Bone marrow (tissue), 2 donors: Measurements from ENCODE around the gene SNRNP70.

Experiments
- DNase-seq, 2 donors: peaks; one replicate each; lab custom pipeline; 2025; lab: John Stamatoyannopoulos, UW

Gene SNRNP70

DNA sequence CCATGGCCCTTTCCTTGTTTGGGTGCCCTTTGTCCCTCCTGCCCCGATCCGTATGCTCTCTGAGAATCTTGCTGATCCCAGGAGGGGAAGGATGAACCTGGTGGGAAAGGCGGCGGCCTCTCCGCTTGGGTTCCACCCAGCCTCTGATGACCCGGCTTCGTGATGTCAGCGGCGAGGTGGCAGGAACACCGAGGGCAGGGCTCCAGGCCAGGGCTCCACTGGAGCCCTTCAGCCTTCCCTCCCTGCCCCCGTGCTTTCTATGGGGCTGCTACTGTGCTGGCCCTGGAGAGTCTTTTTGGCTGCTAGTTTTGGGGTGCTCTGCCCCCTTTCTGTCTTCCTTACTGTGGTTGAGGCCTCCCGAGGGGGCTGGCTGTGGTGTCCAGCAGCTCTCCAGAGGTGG lies 17.1 kb downstream of the SNRNP70 start:
- no peak for DNase-seq

DNA sequence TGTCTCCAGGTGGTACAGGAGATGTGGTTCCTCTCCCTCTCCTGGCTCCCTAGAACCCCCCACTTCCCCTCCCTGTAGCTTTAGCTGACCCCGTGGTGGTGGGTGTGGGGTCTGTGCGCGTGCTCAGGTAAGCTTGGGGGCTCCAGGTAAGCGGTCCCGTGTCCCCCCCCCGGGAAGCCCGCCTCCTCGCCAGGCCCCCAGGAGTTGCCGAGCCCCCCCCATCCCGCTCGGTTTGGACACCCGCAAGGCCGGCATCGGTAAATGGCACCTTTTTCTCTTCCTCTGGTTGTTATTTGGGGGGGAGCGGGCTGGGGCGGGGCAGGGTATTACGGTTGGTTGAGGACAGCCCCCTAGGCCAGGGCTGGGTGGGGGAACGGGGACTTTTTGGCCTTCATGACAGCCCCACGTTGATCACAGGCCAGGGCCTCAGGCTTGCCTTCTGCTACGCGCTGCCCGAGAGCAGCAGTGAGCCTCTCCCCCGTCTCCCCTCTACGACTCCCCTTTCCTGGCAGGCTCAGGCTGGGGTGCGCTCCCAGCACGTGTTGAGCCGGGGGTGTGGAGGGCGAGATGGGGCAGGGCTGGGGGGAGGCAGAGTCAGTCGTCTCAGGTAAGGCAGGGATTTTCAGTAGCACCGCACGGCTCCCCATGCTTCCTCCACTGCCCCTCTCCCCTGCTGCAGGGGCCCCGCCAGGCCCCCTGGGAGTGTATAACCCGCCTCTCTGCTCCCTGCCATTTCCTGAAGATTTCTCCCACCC lies 18.3 kb downstream of the SNRNP70 start:
- DNase-seq, result no peak

DNA sequence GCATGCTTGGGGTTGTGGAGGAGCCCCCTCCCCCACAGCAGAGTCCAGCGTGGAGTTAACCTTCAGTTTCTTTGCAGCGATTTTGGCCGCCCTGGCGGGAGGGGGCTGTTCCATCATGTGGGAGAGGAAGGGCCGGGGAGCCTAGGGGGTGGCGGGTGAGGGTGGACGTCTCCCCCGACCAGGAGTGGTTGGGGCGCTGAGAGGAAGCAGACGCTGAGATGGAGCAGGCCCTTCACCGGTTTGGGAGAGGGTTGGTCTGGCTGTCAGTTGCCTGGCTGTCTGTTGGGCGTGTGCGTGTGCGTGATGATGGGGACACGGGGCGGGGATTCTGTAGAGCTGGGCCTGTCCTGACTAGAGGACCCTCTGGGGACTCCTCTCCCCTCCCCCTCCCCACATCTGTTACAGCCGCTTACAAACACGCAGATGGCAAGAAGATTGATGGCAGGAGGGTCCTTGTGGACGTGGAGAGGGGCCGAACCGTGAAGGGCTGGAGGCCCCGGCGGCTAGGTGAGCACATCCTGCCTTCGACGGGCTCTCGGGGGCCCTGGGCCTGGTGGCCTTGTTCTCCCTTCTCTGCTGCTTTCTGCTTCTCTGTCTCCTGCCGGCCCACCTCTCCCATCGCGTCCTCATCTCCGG lies 19.1 kb downstream of the SNRNP70 start:
- no peak for DNase-seq

DNA sequence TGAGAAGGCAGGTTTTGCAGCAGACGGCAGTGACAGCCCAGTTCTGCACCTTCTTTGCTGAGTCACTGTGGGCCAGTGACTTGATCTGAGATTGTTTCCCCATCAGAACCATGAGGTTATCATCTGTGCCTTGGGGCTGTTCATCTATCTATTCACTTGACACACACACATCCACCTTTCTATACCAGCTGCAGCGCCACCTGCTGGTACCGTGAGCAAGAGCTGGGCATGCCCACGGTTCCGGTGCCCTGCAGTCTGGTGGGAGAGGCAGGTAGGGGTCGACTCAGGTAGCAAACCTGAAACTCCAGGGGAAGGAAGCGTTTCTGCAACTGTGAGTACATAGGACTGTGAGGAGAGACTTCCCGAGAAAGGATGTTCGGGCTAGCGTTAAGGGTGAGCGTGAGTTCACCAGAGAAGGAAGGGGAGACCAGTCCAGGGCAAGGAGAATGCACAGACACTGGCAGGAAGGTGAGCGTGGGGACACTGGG lies 21.4 kb downstream of the SNRNP70 start:
- DNase-seq, result peak; percentile 11 to 19

DNA sequence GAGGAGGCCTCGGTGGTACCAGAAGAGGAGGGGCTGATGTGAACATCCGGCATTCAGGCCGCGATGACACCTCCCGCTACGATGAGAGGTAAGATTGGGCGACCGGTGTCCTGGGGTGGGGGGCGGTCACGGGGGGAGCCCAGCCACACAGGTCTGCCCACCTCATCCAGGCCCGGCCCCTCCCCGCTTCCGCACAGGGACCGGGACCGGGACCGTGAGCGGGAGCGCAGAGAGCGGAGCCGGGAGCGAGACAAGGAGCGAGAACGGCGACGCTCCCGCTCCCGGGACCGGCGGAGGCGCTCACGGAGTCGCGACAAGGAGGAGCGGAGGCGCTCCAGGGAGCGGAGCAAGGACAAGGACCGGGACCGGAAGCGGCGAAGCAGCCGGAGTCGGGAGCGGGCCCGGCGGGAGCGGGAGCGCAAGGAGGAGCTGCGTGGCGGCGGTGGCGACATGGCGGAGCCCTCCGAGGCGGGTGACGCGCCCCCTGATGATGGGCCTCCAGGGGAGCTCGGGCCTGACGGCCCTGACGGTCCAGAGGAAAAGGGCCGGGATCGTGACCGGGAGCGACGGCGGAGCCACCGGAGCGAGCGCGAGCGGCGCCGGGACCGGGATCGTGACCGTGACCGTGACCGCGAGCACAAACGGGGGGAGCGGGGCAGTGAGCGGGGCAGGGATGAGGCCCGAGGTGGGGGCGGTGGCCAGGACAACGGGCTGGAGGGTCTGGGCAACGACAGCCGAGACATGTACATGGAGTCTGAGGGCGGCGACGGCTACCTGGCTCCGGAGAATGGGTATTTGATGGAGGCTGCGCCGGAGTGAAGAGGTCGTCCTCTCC lies 22.6 kb downstream of the SNRNP70 start:
- no peak for DNase-seq

DNA sequence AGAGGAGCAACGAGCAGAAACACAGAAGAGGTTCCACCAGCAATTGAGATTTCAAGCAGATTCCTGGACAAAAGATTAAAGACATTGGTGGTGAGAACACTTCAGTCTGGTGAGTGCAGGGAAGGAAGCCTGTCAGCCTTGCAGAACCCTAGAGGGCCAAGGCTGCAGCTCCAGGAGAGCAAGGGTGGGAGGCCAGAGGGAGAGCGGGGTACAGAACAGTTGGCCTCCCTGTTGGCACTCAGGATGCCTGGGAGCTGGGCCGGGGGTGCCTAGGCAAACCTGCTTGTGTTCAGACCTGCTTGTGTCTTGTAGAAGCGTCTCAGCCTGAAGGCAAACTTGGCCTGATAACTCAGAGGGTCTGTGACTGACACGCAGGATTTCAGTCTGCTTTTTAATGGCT lies 23.8 kb downstream of the SNRNP70 start:
- no peak for DNase-seq

DNA sequence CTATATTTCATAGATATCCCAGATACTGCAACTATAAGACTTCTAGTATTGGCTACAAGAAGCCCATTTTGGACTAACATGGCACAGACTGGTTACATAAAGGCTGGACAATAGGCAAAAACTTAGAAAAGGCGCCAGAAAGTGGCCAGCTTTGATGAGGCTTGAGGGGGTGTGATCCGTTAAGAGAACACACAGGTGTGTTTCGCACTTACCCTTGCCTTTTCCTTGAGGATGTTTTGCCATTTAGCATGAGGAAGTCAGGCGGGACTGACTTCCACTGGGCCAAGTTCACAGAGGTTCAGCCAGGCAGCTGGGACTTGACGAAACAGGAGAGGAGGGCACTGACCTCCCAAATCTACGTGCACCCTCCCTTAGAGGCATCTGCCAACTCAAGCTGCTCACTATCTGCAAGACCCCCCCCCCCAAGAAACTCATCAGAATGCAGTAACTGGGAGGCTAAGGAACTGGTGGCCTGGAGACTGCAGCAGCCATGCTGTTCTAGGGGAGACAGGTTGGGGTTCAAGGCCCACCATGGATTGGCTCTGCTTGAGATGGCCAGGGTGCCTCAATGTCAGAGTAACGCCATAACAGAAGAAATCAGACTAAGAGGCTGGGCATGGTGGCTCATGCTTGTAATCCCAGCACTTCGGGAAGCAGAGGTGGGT lies 24.4 kb downstream of the SNRNP70 start:
- no peak for DNase-seq

DNA sequence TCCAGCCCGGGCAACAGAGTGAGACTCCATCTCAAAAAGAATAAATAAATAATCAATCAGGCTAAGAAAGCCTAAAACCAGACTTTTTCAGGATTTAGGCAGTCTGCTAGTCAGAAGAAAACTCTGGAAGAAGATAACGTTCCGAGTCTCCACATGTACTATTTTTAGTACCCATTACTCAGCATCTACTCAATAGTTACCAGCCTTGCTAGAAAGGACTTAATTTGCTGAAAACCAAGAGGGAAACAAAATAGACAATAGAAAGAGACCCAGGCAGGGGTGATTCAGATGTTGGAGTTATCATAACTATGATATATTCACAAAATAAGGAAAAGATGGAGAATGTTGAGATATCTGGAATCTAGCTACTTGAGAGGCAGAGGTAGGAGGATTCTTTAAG lies 25.3 kb downstream of the SNRNP70 start:
- no peak for DNase-seq

DNA sequence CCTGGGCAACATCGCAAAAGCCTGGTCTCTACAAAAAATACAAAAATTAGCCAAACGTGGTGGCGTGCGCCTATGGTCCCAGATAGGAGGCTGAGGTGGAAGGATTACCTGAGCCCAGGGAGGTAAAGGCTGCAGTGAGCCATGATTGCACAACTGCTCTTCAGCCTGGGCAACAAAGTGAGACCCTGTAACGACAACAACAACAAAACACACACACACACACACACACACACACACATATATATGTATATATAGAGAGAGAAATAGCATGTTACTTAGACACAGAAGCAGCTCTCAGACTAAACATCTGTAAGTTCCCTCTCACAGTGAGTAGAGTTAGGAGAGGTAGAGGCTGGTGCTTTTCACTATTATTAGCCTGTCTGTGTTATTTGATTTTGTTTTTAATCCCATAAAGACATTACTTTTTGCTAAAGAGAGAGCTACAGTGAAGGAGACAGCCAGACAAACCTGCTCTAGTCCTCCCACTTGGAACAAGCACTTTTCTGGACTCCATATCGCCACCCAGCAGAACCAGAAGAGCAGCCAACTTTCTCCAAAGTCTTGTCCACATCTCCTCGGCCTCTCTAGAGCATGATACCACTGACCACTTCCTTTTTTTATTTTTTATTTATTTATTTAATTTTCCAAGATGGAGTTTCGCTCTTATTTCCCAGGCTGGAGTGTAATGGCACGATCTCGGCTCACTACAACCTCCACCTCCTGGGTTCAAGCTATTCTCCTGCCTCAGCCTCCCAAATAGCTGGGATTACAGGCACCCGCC lies 26.2 kb downstream of the SNRNP70 start:
- no peak for DNase-seq

DNA sequence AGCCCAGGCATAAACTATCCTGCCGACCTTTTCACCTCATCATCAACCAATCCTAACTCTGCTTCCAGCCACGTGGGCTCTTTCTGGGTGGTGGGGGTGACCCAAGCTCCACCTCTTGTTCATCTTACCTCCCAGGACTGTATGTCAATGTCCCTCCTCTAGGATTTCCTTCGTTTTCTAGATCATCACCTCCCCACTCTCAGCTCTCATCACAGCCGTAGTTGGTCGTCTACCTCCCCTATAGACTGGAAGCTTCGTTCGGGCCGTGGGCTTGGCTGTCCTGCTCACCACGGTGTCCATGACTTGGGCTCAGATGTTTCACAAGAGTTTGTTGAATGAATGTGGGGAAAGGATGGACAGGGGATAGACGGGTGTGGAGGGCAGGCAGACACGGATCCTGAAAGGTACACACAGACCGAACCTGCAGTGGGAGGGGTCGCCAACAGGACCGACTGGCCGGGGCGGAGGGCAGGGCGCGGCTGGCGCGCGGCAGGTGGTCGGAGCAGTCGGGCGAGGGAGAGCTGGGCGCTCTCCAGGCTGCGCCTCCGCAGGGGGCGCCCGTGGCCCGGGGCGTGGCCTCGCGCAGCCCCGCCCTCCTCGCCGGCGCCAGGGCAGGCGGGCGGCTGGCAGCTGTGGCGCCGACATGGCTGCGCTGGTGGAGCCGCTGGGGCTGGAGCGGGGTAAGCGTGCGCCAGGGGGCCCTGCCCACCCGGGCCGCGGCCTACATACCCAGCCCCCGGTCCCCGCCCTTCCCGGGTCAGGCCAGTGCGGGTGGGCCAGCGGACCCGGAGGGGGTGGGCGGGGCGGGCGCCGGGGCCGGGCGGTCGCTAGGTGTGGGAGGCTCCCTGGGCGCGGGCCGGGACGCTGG lies 28.7 kb downstream of the SNRNP70 start, which contains the start of gene LIN7B:
Gene LIN7B (plus strand): TSS at position 609 of the 868 bp plus-strand sequence. CDS start 35 bp downstream, at position 644.
- peak; percentile 28 to 38 for DNase-seq

DNA sequence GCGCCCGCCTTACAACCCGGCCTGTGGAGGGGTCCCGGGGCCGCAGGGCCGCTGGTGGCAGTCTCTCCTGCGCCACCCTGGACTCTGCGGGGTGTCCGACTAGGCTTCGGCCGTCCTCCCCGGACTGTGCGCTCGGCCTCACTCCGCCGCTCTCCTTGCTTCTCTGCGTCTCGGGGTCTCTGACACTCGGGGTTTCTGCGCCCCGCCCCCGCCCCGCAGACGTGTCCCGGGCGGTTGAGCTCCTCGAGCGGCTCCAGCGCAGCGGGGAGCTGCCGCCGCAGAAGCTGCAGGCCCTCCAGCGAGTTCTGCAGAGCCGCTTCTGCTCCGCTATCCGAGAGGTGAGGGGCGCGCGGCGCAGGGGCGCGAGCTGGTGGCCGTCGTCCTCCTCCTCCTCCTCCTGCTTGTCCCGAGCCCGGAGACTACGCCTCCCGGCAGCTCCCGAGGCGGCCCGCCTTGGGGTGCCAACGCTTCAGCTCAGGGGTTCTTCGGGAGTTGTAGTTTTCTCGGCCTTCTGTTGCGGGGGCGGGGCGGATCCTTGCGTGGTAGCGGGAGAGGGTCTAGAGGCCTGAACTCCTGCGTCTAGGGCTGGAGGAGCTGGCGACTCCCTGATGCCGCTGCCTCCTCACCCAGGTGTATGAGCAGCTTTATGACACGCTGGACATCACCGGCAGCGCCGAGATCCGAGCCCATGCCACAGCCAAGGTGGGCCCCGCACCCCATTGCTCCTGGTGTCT lies 29.5 kb downstream of the SNRNP70 start:
- no peak for DNase-seq

DNA sequence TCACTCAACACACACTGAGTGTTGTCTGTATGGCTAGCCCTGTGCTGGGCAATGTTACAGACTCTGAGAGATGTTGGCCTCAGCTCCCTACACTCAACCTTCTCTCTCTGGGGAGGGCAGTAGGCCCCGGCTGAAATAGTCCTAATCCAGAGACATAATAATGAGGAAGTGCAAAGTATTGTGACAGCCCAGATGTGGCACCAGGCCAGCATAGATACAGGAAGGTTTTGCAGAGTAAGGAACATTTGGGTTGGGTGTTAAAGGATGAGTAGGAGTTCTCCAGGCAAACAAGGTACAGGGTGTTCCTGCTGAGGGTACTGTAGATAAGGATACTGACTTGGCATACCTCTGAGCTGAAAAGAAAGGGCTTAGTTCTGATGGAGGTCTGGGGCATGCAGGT lies 31.3 kb downstream of the SNRNP70 start:
- peak; percentile 7 to 35 for DNase-seq

DNA sequence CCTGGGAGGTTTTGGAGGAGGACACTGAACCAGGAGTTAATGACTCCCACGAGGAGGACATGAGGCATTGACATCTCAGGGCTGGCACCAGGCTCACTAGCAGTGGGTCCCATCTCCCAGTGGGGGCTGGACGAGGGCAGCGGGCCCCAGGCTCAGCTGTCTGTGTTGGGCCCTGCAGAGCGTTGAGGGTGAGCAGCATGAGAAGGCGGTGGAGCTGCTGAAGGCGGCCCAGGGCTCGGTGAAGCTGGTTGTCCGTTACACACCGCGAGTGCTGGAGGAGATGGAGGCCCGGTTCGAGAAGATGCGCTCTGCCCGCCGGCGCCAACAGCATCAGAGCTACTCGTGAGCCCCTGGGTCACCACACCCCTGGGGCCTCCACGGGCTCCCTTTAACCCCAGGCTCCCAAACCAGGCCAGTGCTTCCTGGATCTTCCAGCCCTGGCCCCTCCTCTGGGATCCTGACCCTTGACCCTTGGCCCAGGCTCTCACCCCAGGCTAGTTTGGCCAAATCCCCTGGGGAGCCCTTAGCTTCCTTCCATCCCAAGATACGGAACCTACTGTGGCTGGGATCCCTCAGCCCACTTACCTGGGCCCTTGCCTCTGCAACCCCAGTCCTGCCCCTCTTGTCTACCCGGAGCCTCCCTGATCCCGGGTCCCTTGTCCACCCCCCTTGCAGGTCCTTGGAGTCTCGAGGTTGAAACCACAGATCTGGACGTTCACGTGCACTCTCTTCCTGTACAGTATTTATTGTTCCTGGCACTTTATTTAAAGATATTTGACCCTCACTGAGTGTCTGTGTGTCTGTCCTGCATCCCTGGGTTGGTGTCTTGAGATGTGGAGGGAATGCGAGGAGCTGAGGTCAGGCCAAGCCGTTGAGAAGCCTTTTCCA lies 32.7 kb downstream of the SNRNP70 start:
- DNase-seq, result no peak

DNA sequence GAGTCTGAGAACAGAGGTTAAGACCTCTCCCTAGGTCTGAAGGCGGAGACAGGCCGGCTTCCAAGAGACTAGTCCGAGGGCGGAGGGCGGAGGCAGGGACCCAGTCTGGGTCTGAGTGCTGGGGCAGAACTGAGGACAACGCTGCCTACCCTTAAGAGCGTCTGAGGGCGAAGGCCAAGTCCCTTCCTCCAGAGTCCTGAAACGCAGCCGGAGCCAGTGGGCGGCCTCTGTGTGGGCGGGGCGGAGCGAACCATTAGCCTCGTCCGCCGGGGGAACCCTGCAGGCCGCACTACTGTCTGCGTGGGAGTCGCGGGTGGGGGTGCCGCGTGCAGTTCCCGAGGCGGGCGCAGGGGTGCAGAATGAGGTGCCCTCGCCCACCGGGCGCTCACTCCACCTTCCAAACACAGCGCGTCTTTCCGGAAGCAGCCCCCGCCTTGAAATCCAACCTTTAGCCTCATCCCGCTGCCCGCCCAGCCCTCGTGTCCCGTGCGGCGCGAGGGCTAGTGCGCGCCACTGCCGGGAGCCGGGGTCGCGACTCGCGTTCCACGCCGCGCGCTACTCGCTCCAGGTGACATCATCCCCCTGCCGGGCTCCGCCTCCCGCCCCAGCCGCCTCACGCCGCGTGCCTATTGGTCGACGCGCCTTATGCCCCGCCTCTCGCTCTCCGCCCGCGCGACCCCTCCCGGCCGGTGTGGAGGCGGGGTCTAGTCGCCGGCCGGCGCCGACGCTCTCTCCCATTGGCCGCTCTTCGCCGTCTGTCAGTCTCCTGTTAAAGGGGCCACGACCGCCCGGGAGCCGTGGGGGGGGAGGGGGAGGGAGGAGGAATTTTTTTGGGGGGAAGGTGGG lies 33.5 kb downstream of the SNRNP70 start, which contains the start of gene C19orf73:
Gene C19orf73 (minus strand): TSS at position 579 of the 846 bp plus-strand sequence. CDS start 121 bp downstream, at position 458.
- peak; percentile 87 to 88 for DNase-seq

DNA sequence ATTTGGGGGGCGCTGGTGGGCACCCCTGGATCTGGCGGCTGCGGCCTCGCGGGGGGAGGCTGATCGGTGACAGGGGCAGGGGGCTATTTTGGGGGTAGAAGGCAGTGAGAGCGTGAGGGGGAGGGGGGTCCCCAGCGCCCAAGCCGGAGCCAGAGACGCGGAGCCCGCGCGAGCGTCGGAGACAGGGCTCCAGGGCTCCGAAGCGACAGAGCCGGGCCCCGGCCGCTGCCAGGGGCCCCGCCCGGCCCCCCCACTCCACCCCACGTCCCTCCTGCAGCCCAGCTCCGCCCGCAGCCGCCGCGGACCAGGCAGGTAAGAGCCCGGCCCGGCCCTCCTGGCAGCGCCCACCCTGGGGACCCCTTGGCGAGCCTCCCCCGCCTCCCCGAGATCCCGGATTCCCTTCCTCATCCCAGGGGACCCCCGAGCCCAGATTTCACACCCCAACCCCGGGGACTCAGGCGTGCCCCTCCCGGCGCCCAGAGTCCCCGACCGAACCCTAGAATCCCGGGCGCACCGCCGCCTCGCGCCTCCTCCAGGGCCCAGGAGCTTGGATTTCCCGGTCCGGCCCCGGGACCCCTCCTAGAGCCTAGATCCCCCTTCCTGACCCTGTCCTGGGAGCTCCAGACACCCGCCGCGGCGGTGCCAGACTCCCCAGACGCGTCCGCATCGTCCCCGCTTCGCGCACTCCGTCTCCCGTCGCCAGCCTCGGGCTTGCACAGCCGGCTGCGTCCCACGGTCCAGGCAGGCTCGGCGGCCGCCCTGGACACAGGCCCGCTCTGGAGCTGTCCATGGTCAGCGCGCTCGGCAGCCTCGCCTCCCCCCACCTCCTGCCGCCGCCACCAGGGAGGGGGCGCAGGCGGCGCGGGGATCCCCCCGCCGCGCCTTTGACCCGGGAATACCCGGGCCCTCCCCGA lies 34.4 kb downstream of the SNRNP70 start, which contains the start of gene PPFIA3:
Gene PPFIA3 (plus strand): TSS at position 134 of the 914 bp plus-strand sequence. CDS start 8,330 bp downstream, outside the sequence.
- DNase-seq, result no peak

DNA sequence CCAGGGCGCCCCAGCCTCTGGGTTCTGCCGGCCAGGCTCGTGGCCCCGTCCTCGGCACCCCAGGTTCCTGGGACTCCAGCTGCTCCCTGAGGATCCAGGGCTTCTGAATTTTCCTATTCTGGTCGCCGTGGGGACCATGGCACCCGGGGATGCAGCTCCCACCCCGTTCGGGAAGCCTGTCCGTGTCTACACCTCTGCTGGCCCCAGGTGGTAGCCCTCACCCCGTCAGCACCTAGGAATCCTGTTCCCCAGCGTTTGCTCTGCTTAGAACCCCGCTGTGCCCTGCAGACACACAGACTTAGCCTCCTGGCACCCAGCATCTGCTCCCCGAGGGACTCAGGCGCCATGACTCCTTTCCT lies 35.1 kb downstream of the SNRNP70 start:
- no peak for DNase-seq
